ENCODE data around the gene DHRS3. TPM values are rescaled to one million over a fixed set of nuclear protein-coding genes. Genes with fewer than 3 reads are reported as not detected.

Gene DHRS3
- total and polyA plus RNA-seq, 10 of the 15 experiments (the other 5 are each of a cell fraction or from before 2014, with no cell fraction given) = 0.23 to 29.7 (median 1.2) TPM

DNA sequence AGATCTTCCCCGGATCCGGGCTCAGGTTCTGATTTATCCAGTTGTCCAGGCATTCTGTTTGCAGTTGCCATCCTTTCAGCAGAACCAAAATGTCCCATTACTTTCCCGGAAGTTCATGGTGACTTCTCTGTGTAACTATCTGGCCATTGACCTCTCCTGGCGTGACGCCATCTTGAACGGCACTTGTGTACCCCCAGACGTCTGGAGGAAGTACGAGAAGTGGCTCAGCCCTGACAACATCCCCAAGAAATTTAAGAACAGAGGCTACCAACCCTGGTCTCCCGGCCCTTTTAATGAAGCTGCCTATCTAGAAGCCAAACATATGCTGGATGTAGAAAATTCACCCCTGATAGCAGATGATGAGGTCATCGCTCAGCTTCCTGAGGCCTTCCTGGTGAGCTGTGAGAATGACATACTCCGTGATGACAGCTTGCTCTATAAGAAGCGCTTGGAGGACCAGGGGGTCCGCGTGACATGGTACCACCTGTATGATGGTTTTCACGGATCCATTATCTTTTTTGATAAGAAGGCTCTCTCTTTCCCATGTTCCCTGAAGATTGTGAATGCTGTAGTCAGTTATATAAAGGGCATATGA, 48.2 kb upstream of the DHRS3 start:
- no peak overlapping the region for H3K4me2 ChIP-seq (ENCODE audit: control insufficient read depth, insufficient read depth)
- SMC1A ChIA-PET (ENCODE audit: uncharacterized antibody, unreplicated experiment) = interaction anchor here (1.6 kb wide), 1 partner anchor 25 kb away, joined by 3 read pairs; no protein-coding TSS in a partner anchor
- TF ChIP-seq, protein P1, sequence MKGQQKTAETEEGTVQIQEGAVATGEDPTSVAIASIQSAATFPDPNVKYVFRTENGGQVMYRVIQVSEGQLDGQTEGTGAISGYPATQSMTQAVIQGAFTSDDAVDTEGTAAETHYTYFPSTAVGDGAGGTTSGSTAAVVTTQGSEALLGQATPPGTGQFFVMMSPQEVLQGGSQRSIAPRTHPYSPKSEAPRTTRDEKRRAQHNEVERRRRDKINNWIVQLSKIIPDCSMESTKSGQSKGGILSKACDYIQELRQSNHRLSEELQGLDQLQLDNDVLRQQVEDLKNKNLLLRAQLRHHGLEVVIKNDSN (IDR thresholded peaks at IDR 0.05; ENCODE audit: borderline replicate concordance, extremely low read length, insufficient read depth, low read depth, low read length) = no peak
- TF ChIP-seq CBX5 (IDR thresholded peaks at IDR 0.05; ENCODE audit: low read depth) (no peak), TCF12 (IDR thresholded peaks at IDR 0.05; ENCODE audit: low read depth, low read length) (no peak), BRCA1 (IDR thresholded peaks at IDR 0.05; ENCODE audit: low read depth, low read length) (no peak), GABPA (IDR thresholded peaks at IDR 0.05; ENCODE audit: low read depth) (no peak), MEF2A (IDR thresholded peaks at IDR 0.05; ENCODE audit: insufficient read depth, low read depth, low read length) (no peak), IRF4 (IDR thresholded peaks at IDR 0.05; ENCODE audit: low read depth, low read length) (no peak), SMARCA5 (IDR thresholded peaks at IDR 0.05) (no peak), RAD51 (IDR thresholded peaks at IDR 0.05) (no peak), MTA2 (IDR thresholded peaks at IDR 0.05; ENCODE audit: low read depth) (no peak), MYB (IDR thresholded peaks at IDR 0.05; ENCODE audit: borderline replicate concordance, low read depth, low read length) (no peak), TBL1XR1 (IDR thresholded peaks at IDR 0.05; ENCODE audit: low read depth, low read length) (no peak)
- TF ChIP-seq, protein P2, sequence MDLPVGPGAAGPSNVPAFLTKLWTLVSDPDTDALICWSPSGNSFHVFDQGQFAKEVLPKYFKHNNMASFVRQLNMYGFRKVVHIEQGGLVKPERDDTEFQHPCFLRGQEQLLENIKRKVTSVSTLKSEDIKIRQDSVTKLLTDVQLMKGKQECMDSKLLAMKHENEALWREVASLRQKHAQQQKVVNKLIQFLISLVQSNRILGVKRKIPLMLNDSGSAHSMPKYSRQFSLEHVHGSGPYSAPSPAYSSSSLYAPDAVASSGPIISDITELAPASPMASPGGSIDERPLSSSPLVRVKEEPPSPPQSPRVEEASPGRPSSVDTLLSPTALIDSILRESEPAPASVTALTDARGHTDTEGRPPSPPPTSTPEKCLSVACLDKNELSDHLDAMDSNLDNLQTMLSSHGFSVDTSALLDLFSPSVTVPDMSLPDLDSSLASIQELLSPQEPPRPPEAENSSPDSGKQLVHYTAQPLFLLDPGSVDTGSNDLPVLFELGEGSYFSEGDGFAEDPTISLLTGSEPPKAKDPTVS (IDR thresholded peaks at IDR 0.05; ENCODE audit: low read depth, low read length) = no peak
- TF ChIP-seq, protein P3, sequence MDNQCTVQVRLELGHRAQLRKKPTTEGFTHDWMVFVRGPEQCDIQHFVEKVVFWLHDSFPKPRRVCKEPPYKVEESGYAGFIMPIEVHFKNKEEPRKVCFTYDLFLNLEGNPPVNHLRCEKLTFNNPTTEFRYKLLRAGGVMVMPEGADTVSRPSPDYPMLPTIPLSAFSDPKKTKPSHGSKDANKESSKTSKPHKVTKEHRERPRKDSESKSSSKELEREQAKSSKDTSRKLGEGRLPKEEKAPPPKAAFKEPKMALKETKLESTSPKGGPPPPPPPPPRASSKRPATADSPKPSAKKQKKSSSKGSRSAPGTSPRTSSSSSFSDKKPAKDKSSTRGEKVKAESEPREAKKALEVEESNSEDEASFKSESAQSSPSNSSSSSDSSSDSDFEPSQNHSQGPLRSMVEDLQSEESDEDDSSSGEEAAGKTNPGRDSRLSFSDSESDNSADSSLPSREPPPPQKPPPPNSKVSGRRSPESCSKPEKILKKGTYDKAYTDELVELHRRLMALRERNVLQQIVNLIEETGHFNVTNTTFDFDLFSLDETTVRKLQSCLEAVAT (IDR thresholded peaks at IDR 0.05) = no peak
- in situ Hi-C loops (cut with MboI) (no loop called here), intact Hi-C loops (cut with micrococcal nuclease; ENCODE audit: unreplicated experiment) (no loop called here)
- 54% methylated on average over 15 of the region's 15 CpGs for WGBS (ENCODE audit: insufficient coverage, insufficient replicate concordance, low lambda C conversion rate, missing lambda C conversion rate)
- H3K27ac ChIP-seq (ENCODE audit: control insufficient read depth, insufficient read depth) = no peak overlapping the region
- H3K9me3 ChIP-seq (replicated peaks; ENCODE audit: control insufficient read depth, insufficient read depth, low read length) = no peaks in the 10 kb centered on the region; the same call in 2 of the 3 replicates
- FAIRE-seq (no peak), ATAC-seq (no peak), DNase-seq (ENCODE audit: low read depth, low spot score) (no peak)
- no peak overlapping the region for H3K9ac ChIP-seq (ENCODE audit: control insufficient read depth, insufficient read depth, low read length)
- no peaks in the 10 kb centered on the region for H3K27me3 ChIP-seq (replicated peaks in 1 of 2; ENCODE audit: control insufficient read depth in 2 of 2, insufficient read depth in 2 of 2, low read length in 1 of 2)
- H4K20me1 ChIP-seq (ENCODE audit: control insufficient read depth, insufficient read depth) = no peaks in the 10 kb centered on the region
- POLR2A ChIA-PET = no interaction called here
- CTCF ChIA-PET = no interaction called here
- BruUV-seq (replicated peaks) = no TSS peak
- RAD21 ChIA-PET (ENCODE audit: unreplicated experiment) = no interaction called here
- no peaks in the 10 kb centered on the region for H3K4me1 ChIP-seq (ENCODE audit: control insufficient read depth, insufficient read depth, low read length)
- no peak overlapping the region for H2AFZ ChIP-seq (ENCODE audit: control insufficient read depth, low read depth, low read length)
- no peaks in the 10 kb centered on the region for H3K79me2 ChIP-seq (ENCODE audit: control insufficient read depth, insufficient read depth, low read length)
- H3K4me3 ChIP-seq = no peak overlapping the region
- no peaks in the 10 kb centered on the region for H3K36me3 ChIP-seq (ENCODE audit: control insufficient read depth in 2 of 2, insufficient read depth in 2 of 2, low read length in 1 of 2)
